Stimulated activated CD4-positive, alpha-beta T cell treated with anti-CD3 and anti-CD28 coated beads, TNF-alpha, amount 100 ng/mL, for 4 hours (primary cell): ENCODE data around the gene UBE3D.
"Not testable (repeated sequence)": the region's sequence is repeated elsewhere in the genome, so short reads cannot be mapped to it uniquely, and the experiment has no call there.

ENCODE experiments used
- DNase-seq, 3 experiments: peaks; one replicate each; pipeline ENCODE4 v3.0.0-alpha.2; 2020; ENCODE audit warnings: low read depth in 3 of 3

Gene UBE3D

DNA sequence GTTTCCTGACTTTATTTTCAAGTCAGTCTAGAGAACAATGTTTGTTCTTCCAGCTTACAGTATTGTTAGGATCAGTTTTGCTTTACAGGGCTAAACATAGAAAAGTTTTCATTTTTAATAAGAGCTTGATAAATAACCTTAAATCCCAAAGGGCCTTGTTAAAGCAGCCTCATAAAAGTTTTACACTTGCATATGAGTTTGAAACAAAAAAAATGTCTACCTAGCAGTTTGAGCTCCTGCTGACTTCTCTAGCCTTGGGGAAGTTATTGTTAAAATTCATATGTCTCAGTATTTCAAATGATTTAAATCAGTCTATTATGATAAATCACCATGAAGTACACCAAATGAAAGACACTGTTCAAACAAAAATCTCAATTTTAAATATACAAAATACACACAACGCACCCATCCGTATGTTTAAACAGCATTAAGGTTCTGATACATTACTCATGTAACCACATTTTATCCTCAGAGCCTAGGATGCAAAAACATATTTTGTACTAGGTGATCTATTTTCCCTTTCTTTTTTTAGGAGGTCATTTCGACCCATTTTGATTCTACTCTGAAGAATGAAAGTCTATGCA, 87.2 kb downstream of the UBE3D start:
- no peak for DNase-seq

DNA sequence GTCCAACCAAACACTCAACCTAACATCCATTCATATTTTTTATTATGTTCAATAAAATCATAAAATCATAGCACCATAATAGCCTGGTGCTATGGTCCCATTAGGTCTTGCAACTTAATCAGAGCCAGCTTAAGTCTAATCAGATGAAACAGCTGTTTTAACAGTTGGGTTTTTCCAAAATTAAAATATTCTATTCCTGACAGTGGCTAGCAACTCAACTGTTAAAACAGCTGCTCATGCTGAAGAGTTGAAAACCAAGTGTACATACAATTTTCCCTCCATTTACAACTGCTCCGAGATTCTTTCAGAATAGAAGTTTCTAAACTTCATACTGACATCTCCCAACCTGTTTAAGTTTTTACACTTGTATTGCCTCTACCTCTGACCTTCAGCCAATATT, 89.5 kb downstream of the UBE3D start:
- DNase-seq, result no peak

GRCh38 chr6:82971877-82972460, 93.7 kb downstream of the UBE3D start:
- DNase-seq, result no peak

GRCh38 chr6:82970839-82971238, 94.8 kb downstream of the UBE3D start:
- DNase-seq, result no peak

- DNase-seq, result no peak
These were observed 96.9 kb downstream of the UBE3D start for GRCh38 chr6:82968708-82969107.

GRCh38 chr6:82963191-82963925, 102.3 kb downstream of the UBE3D start:
- no peak for DNase-seq

DNA sequence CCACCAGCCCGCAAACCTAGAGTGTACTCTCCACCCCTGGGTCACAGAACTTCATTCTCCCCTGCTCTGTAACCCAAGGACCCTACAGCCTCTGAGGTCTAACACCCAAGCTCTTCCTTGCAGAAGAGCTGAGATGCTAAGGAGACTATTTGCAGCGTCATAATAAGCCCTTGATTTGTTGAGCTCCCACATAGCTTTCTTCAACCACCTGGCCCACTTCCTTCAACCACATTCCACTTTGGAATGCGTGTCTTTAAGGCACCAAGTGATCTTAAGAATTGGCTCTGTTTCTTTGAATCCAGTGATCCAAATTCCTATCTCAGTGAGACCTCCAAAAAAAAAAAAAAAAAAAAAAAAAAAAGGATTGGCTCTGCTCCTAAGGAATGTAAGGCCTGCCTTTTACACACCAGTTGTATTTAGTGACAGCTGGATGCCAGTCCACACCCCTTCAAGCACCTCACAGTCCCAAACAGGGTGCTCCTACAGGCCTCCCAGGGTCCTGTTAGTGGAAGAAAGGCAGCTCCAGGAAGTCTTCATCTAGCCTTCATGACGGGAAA, 106.2 kb downstream of the UBE3D start:
- no peak for DNase-seq

DNA sequence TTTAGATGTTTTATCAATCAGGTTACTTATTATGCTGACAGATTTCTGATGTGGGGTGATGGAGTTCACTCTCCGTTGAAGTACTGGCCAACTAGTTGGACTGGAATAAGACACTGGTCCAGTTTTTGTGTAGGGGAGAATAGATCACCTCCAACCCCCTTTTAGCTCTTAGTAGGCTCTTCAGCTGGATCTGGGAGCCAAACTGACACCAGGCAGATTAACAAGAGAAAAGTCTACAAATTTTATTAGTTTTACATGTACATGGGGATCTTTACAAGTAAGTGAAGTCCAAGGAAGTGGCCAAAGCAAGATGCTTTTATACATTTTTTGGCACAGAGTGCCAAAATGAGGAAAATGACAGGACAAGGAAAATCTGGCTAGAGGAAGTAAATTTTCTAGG, 107.1 kb downstream of the UBE3D start:
- DNase-seq, result no peak

- DNase-seq, result no peak
These were observed 107.8 kb downstream of the UBE3D start for GRCh38 chr6:82957868-82958245.

GRCh38 chr6:82957171-82957867, 108.3 kb downstream of the UBE3D start:
- no peak for DNase-seq

- no peak for DNase-seq
These were observed 109.8 kb downstream of the UBE3D start for GRCh38 chr6:82955841-82956240.

- DNase-seq, result no peak
These were observed 110.6 kb downstream of the UBE3D start for GRCh38 chr6:82954937-82955577.

DNA sequence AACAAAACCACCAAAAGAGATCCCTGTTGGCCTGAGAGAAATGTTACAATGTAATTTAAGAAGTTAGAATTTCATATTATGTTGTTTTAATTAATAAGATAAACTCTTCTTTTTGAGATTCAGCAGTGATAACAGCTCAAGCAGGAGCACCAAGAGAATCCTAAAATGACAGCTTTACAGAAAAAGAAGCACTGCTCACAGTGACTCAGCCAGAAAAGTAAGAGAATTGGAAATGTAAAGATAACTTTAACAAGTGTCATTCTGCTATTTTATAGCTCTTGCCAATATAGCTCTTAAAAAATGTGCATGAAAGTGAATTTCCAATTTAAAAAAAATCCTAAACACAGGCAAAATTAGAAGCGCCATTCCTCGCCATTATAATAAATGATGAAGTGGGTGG, 111.3 kb downstream of the UBE3D start:
- no peak for DNase-seq

DNA sequence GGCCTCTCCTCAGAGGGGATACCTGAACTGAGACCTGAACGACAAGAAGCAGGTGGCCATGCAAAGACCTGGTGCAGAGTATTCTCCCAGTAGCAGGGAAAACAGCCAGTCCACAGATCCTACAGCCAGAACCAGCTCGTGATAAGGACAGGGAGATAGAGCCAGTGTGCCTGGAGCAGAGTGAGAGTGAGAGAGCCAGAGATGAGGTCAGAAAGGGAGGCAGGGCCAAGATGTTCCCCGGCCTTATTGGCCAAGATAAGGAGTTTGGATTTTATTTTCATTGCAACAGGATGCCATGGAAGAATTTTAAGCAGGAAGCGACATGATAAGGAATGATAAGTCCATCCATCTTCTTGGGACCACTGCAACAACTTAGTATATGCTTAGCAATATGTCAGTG, 111.8 kb downstream of the UBE3D start:
- DNase-seq, result no peak

- DNase-seq, result no peak
These were observed 113.7 kb downstream of the UBE3D start for GRCh38 chr6:82951935-82952334.

GRCh38 chr6:82951389-82951788, 114.3 kb downstream of the UBE3D start:
- no peak for DNase-seq

- DNase-seq, result not testable (repeated sequence)
These were observed 134.7 kb downstream of the UBE3D start for GRCh38 chr6:82930915-82931314.

- no peak for DNase-seq
These were observed 140.7 kb downstream of the UBE3D start for GRCh38 chr6:82924799-82925535.

GRCh38 chr6:82921258-82921657, 144.4 kb downstream of the UBE3D start:
- no peak for DNase-seq

DNA sequence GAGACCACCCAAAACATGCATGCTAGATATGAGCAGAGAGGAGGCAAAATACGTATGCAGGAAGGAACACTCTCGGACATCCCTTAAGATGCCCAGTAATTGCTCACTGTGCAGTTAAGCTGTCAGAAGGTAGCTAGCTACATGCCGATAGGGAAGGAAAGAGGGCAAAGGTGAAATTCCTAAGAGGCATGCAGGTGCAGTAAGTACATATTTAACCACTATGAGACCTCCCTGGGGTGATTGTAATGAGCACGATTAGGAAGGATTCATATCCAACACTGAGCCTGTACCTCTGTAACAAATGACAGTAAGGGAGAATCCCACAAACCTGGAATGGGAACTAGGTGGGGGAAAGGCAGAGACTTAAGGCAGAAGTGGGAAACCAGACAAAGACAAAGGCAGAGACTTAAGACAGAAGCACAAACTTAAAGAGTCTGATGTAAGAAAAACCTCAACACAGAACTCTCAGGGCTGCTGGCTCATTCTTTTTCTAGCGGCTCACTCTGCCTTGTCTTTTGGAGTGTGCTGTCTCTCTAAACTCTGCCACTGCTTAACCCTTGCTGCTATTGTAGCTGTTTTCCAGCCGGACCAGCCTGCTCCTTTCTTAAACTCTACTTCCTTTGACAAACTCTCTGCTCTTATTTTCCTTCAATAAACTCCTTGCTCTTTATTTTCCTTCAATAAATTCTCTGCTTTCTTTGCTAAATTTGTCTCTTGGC, 148.1 kb downstream of the UBE3D start:
- no peak for DNase-seq

DNA sequence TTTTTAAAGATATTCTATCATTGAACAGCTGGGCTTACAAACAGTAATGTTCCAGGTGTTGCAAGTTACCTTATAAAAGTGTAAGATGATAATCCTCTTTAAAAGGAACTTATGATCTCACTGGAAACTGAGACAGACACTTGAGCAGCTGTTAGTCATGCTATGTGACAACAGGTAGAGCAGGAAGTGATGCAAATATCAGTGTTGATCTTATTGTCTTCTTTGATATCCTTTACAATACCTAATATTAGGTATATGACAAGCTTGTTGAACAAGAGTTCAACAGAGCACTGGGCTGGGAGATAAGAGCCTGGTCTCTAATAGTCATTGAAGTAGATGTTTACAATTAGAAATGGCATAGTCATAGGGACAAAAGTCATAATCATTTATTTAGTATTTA, 150.0 kb downstream of the UBE3D start:
- DNase-seq, result no peak
